Measurements from ENCODE around the gene AP1S2.
"Not testable (repeated sequence)": the region's sequence is repeated elsewhere in the genome, so short reads cannot be mapped to it uniquely, and the experiment has no call there.

The AP1S2 gene

GRCh38 chrX:15854712-15855567 is at the start of gene AP1S2:
AP1S2 (minus strand) TSS chrX:15854813; CDS start chrX:15852524, 2,289 bp downstream.
- FAIRE-seq (peak; percentile 96), DNase-seq (ENCODE audit: insufficient read length, low spot score) (peak; percentile 89)

GRCh38 chrX:15903186-15903681 is 48.6 kb upstream of the AP1S2 start:
- no peak for FAIRE-seq
- DNase-seq (ENCODE audit: insufficient read length, low spot score) = no peak

GRCh38 chrX:15895334-15895733 is 40.7 kb upstream of the AP1S2 start:
- FAIRE-seq (no peak), DNase-seq (ENCODE audit: insufficient read length, low spot score) (no peak)

- FAIRE-seq (no peak), DNase-seq (ENCODE audit: insufficient read length, low spot score) (no peak)
Observed at GRCh38 chrX:15894724-15895123, 40.1 kb upstream of the AP1S2 start.

GRCh38 chrX:15890463-15890862 is 35.9 kb upstream of the AP1S2 start:
- FAIRE-seq = no peak
- no peak for DNase-seq (ENCODE audit: insufficient read length, low spot score)

GRCh38 chrX:15888062-15888461 is 33.4 kb upstream of the AP1S2 start:
- DNase-seq (ENCODE audit: insufficient read length, low spot score) (no peak), FAIRE-seq (no peak)

- no peak for FAIRE-seq
- no peak for DNase-seq (ENCODE audit: insufficient read length, low spot score)
Observed at GRCh38 chrX:15883540-15883863, 28.9 kb upstream of the AP1S2 start.

- no peak for FAIRE-seq
- no peak for DNase-seq (ENCODE audit: insufficient read length, low spot score)
Observed at GRCh38 chrX:15882704-15883539, 28.3 kb upstream of the AP1S2 start.

- FAIRE-seq (no peak), DNase-seq (ENCODE audit: insufficient read length, low spot score) (no peak)
Observed at GRCh38 chrX:15881381-15881897, 26.8 kb upstream of the AP1S2 start.

GRCh38 chrX:15877914-15878313 is 23.3 kb upstream of the AP1S2 start:
- FAIRE-seq; DNase-seq (ENCODE audit: insufficient read length, low spot score): not testable (repeated sequence)

- FAIRE-seq = no peak
Observed at GRCh38 chrX:15877380-15877779, 22.8 kb upstream of the AP1S2 start.

GRCh38 chrX:15874672-15875071 is 20.1 kb upstream of the AP1S2 start:
- DNase-seq (ENCODE audit: insufficient read length, low spot score) = no peak
- FAIRE-seq = no peak

More at GRCh38 chrX:15877380-15877779, 22.8 kb upstream of the AP1S2 start:
- no peak for DNase-seq (ENCODE audit: insufficient read length, low spot score)

GRCh38 chrX:15873566-15873965 is 19.0 kb upstream of the AP1S2 start:
- FAIRE-seq (no peak), DNase-seq (ENCODE audit: insufficient read length, low spot score) (no peak)

GRCh38 chrX:15870310-15870709 is 15.7 kb upstream of the AP1S2 start:
- DNase-seq (ENCODE audit: insufficient read length, low spot score) = no peak
- no peak for FAIRE-seq

- DNase-seq (ENCODE audit: insufficient read length, low spot score) (no peak), FAIRE-seq (no peak)
Observed at GRCh38 chrX:15869695-15870094, 15.1 kb upstream of the AP1S2 start.

- DNase-seq (ENCODE audit: insufficient read length, low spot score) (no peak), FAIRE-seq (no peak)
Observed at GRCh38 chrX:15866147-15866546, 11.5 kb upstream of the AP1S2 start.

GRCh38 chrX:15864629-15865028 is 10.0 kb upstream of the AP1S2 start:
- DNase-seq (ENCODE audit: insufficient read length, low spot score) (no peak), FAIRE-seq (no peak)

GRCh38 chrX:15864023-15864422 is 9.4 kb upstream of the AP1S2 start:
- FAIRE-seq = no peak
- DNase-seq (ENCODE audit: insufficient read length, low spot score) = no peak

GRCh38 chrX:15860921-15861320 is 6.3 kb upstream of the AP1S2 start:
- FAIRE-seq (no peak), DNase-seq (ENCODE audit: insufficient read length, low spot score) (no peak)

- FAIRE-seq = no peak
Observed at GRCh38 chrX:15858051-15858450, 3.4 kb upstream of the AP1S2 start.

GRCh38 chrX:15856636-15857035 is 2.0 kb upstream of the AP1S2 start:
- no peak for FAIRE-seq
- DNase-seq (ENCODE audit: insufficient read length, low spot score) = no peak

More at GRCh38 chrX:15858051-15858450, 3.4 kb upstream of the AP1S2 start:
- no peak for DNase-seq (ENCODE audit: insufficient read length, low spot score)
